PC-3 (cell line): ENCODE measurements around the gene SH3RF1. TPM values are rescaled to one million over a fixed set of nuclear protein-coding genes. Genes with fewer than 3 reads are reported as not detected.

Source experiments
- ATAC-seq: fragments of 200-7000 bp; cut with Tn5 transposase; 2 replicates; pipeline ENCODE4 v1.9.1; 2020; ENCODE audit warnings: mild to moderate bottlenecking, moderate library complexity
- BruUV-seq: library from RNA; stranded (reverse); fragments of 400-500 nt; replicated peaks from 2 replicates; lab custom pipeline; 2021; lab: Mats Ljungman, UMichigan
- CTCF ChIA-PET: fragments of 300-600 bp; sonication (Branson Sonifier 250); formaldehyde crosslinking; loops from one replicate; lab custom pipeline; 2022; ENCODE audit warnings: antibody characterized with exemption; lab: Charles Lee
- POLR2A ChIA-PET: fragments of 300-600 bp; sonication (Branson Sonifier 250); formaldehyde crosslinking; loops from one replicate; lab custom pipeline; 2022; ENCODE audit warnings: antibody characterized with exemption; ENCODE audit not compliant: unreplicated experiment; lab: Charles Lee
- DNase-seq: peaks from one replicate; pipeline ENCODE4 v3.0.0-alpha.2; 2015
- H2AFZ ChIP-seq: fragments of 300-600 bp; sonication (generic); 2 replicates; pipeline ENCODE4 v1.6.0; 2016; ENCODE audit warnings: antibody characterized with exemption, low read length
- H3F3A ChIP-seq: fragments of 300-600 bp; sonication (generic); one replicate; pipeline ENCODE4 v1.6.0; 2017; ENCODE audit warnings: antibody characterized with exemption, low read length, control low read depth, mild to moderate bottlenecking; ENCODE audit not compliant: unreplicated experiment
- H3K27ac ChIP-seq: fragments of 300-600 bp; sonication (generic); 2 replicates; pipeline ENCODE4 v1.5.1; 2016; ENCODE audit warnings: mild to moderate bottlenecking, low read length
- H3K27me3 ChIP-seq: fragments of 300-600 bp; sonication (generic); 2 replicates; pipeline ENCODE4 v1.6.1; 2016; ENCODE audit warnings: low read length, mixed read lengths
- H3K36me3 ChIP-seq: fragments of 300-600 bp; sonication (generic); 2 replicates; pipeline ENCODE4 v1.6.1; 2016; ENCODE audit warnings: low read depth, mixed run types, low read length, mixed read lengths
- H3K4me1 ChIP-seq: fragments of 300-600 bp; sonication (generic); 2 replicates; pipeline ENCODE4 v1.5.1; 2016; ENCODE audit warnings: low read length; ENCODE audit not compliant: insufficient read depth
- H3K4me2 ChIP-seq: fragments of 300-600 bp; sonication (generic); 2 replicates; pipeline ENCODE4 v1.6.0; 2016; ENCODE audit warnings: low read length
- H3K4me3 ChIP-seq: fragments of 300-600 bp; sonication (generic); 2 replicates; pipeline ENCODE4 v1.5.1; 2016; ENCODE audit warnings: mild to moderate bottlenecking, low read length, mixed read lengths
- H3K79me2 ChIP-seq: fragments of 300-600 bp; sonication (generic); 2 replicates; pipeline ENCODE4 v1.6.1; 2017; ENCODE audit warnings: low read length, mixed read lengths
- H3K9ac ChIP-seq: fragments of 300-600 bp; sonication (generic); 2 replicates; pipeline ENCODE4 v1.6.0; 2016; ENCODE audit warnings: mild to moderate bottlenecking, low read length
- H3K9me2 ChIP-seq: fragments of 300-600 bp; sonication (generic); replicated peaks from 2 replicates; pipeline ENCODE4 v1.6.1; 2016; ENCODE audit warnings: mixed run types, low read length, mixed read lengths
- H3K9me3 ChIP-seq: fragments of 300-600 bp; sonication (generic); 2 replicates; pipeline ENCODE4 v1.6.1; 2016; ENCODE audit warnings: low read length, mixed read lengths
- H4K20me1 ChIP-seq: fragments of 300-600 bp; sonication (generic); 2 replicates; pipeline ENCODE4 v1.6.1; 2016; ENCODE audit warnings: low read length, mixed read lengths
- CTCF ChIP-seq: fragments of 300-600 bp; sonication (generic); conservative IDR thresholded peaks from 2 replicates; pipeline ENCODE4 v1.5.1; 2017; ENCODE audit warnings: antibody characterized with exemption, low read depth, mild to moderate bottlenecking, low read length
- EZH2 ChIP-seq: fragments of 300-600 bp; sonication (generic); IDR thresholded peaks from one replicate; pipeline ENCODE4 v1.6.1; 2017; ENCODE audit warnings: antibody characterized with exemption, mild to moderate bottlenecking, low read length; ENCODE audit not compliant: unreplicated experiment
- EZH2phosphoT487 ChIP-seq: fragments of 300-600 bp; sonication (generic); IDR thresholded peaks from 2 replicates; pipeline ENCODE4 v1.6.1; 2018; ENCODE audit warnings: mild to moderate bottlenecking, antibody characterized with exemption, low read length, borderline replicate concordance
- intact Hi-C: fragments of 100-400 bp; cut with micrococcal nuclease; formaldehyde crosslinking; loops from 2 replicates; pipeline ENCODE4 v1.9.0; 2023
- total RNA-seq: library from RNA; depleted of rRNA; stranded (reverse); fragments of >200 nt; gene quantifications from 2 replicates; pipeline ENCODE4 v1.2.3, GENCODE V29; 2014

SH3RF1 gene
- total RNA-seq, 1 experiment from 2014 or later = 21.0 TPM

DNA sequence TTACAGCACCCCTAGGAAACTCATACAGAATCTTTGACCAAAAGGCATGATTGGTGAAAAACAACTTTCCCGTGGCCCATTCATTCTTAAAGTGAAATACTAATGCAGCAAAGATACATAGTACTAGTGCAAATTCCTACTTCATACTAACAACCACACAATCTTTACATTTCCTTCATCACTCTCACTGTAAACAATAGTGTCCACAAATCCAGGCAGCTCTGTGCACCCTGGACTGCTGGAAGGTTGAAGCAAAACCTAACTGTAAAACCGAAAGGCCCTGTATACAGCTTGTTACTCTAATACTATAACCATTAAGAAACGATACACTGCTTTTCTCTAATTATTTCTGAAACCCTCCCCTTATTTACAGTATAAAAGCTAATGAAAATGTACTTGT lies 82.6 kb downstream of the SH3RF1 start:
- DNase-seq (no peak), ATAC-seq (no peak)
- no peak overlapping the region for H3K4me3 ChIP-seq
- H3K36me3 ChIP-seq = no peaks in the 10 kb centered on the region
- no peaks in the 10 kb centered on the region for H4K20me1 ChIP-seq
- H3F3A ChIP-seq = no peaks in the 10 kb centered on the region
- no peak overlapping the region for H3K27ac ChIP-seq
- peaks cover 89% of the 10 kb centered on the region for H3K79me2 ChIP-seq
- CTCF ChIA-PET = no interaction called here
- no peak overlapping the region for H3K9ac ChIP-seq
- H3K9me3 ChIP-seq = no peaks in the 10 kb centered on the region
- no peaks in the 10 kb centered on the region for H3K27me3 ChIP-seq
- H2AFZ ChIP-seq = no peak overlapping the region
- no peaks in the 10 kb centered on the region for H3K9me2 ChIP-seq
- BruUV-seq = no TSS peak
- no peak overlapping the region for H3K4me2 ChIP-seq
- POLR2A ChIA-PET = no interaction called here
- TF ChIP-seq EZH2 (no peak), CTCF (no peak), EZH2phosphoT487 (no peak)
- intact Hi-C loops = no loop called here
- peaks cover 7% of the 10 kb centered on the region; the same call in 1 of the 2 replicates for H3K4me1 ChIP-seq

GRCh38 chr4:169185133-169185956 lies 85.4 kb downstream of the SH3RF1 start:
- H3K9me3 ChIP-seq = no peaks in the 10 kb centered on the region
- H3K9ac ChIP-seq = no peak overlapping the region
- no peak for TF ChIP-seq CTCF
- no peak for TF ChIP-seq EZH2
- TF ChIP-seq EZH2phosphoT487 = no peak
- no TSS peak for BruUV-seq
- no peak for DNase-seq
- ChIA-PET CTCF (no interaction called here), POLR2A (interaction anchor here (0.6 kb wide), 1 partner anchor 70 kb away, joined by 9 read pairs; no protein-coding TSS in a partner anchor)
- no peaks in the 10 kb centered on the region for H4K20me1 ChIP-seq
- H3F3A ChIP-seq = no peaks in the 10 kb centered on the region
- H3K79me2 ChIP-seq = peaks cover 95% of the 10 kb centered on the region
- H3K9me2 ChIP-seq = no peaks in the 10 kb centered on the region
- intact Hi-C loops = no loop called here
- no peak overlapping the region for H2AFZ ChIP-seq
- no peak overlapping the region for H3K4me2 ChIP-seq
- no peaks in the 10 kb centered on the region for H3K27me3 ChIP-seq
- H3K36me3 ChIP-seq = no peaks in the 10 kb centered on the region
- H3K4me3 ChIP-seq = no peak overlapping the region
- peaks cover 7% of the 10 kb centered on the region; the same call in 1 of the 2 replicates for H3K4me1 ChIP-seq
- H3K27ac ChIP-seq = no peak overlapping the region
- ATAC-seq = no peak

DNA sequence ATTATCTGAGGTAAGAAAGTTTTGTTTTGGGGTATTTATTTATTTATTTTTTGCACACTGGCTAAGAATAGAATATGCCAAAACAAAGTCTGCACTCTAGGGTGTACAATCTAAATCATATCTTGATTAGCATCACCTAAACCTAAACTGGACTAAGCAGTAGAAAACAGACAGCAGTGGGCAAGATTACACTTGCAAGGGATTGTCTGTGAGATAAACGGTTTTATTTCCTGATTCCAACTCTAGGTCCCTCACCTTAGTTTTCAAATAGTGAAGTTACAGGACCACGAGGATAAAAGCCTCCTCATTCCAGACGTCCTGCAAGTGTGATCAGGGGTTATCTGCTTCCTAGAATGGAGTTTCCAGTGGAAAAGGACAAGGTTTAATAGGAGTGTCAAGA lies 86.1 kb downstream of the SH3RF1 start:
- ATAC-seq (no peak), DNase-seq (no peak)
- Histone ChIP-seq H3K4me3 (no peak overlapping the region), H3K4me1 (peaks cover 7% of the 10 kb centered on the region; the same call in 1 of the 2 replicates), H2AFZ (no peak overlapping the region), H3F3A (no peaks in the 10 kb centered on the region), H3K27ac (no peak overlapping the region), H3K9ac (no peak overlapping the region), H3K9me3 (no peaks in the 10 kb centered on the region), H4K20me1 (no peaks in the 10 kb centered on the region), H3K36me3 (no peaks in the 10 kb centered on the region), H3K4me2 (no peak overlapping the region), H3K9me2 (no peaks in the 10 kb centered on the region), H3K79me2 (peaks cover 95% of the 10 kb centered on the region), H3K27me3 (no peaks in the 10 kb centered on the region)
- ChIA-PET CTCF (no interaction called here), POLR2A (no interaction called here)
- no TSS peak for BruUV-seq
- no peak for TF ChIP-seq EZH2
- no peak for TF ChIP-seq EZH2phosphoT487
- TF ChIP-seq CTCF = no peak
- intact Hi-C loops = no loop called here
